Karpas-422 (cell line): ENCODE measurements around the gene GNA12. TPM values are rescaled to one million over a fixed set of nuclear protein-coding genes. Genes with fewer than 3 reads are reported as not detected.

Experiments used
- DNase-seq: peaks from one replicate; pipeline ENCODE4 v3.0.0-alpha.2; 2015
- H2AFZ ChIP-seq: fragments of 200-600 bp; sonication (generic); 2 replicates; pipeline ENCODE4 v1.6.1; 2014; ENCODE audit warnings: antibody characterized with exemption, low read length, mixed read lengths
- H3K27ac ChIP-seq: fragments of 200-600 bp; sonication (generic); 2 replicates; pipeline ENCODE4 v1.5.1; 2014; ENCODE audit warnings: mild to moderate bottlenecking, low read length, moderate library complexity
- H3K27me3 ChIP-seq: fragments of 200-600 bp; sonication (generic); 2 replicates; pipeline ENCODE4 v1.6.1; 2014; ENCODE audit warnings: low read length, mixed read lengths
- H3K36me3 ChIP-seq: fragments of 200-600 bp; sonication (generic); 2 replicates; pipeline ENCODE4 v1.6.1; 2014; ENCODE audit warnings: low read length, mixed read lengths; ENCODE audit not compliant: insufficient read depth
- H3K4me1 ChIP-seq: fragments of 200-600 bp; sonication (generic); 2 replicates; pipeline ENCODE4 v1.6.1; 2014; ENCODE audit warnings: mild to moderate bottlenecking, low read length, mixed read lengths
- H3K4me2 ChIP-seq: fragments of 200-600 bp; sonication (generic); 2 replicates; pipeline ENCODE4 v1.6.1; 2014; ENCODE audit warnings: low read length, low read depth, mild to moderate bottlenecking; ENCODE audit not compliant: poor library complexity, severe bottlenecking
- H3K4me3 ChIP-seq: fragments of 200-600 bp; sonication (generic); 2 replicates; pipeline ENCODE4 v1.5.1; 2014; ENCODE audit warnings: mild to moderate bottlenecking, antibody characterized with exemption, low read length, mixed read lengths
- H3K79me2 ChIP-seq: fragments of 200-600 bp; sonication (generic); 2 replicates; pipeline ENCODE4 v1.6.1; 2014; ENCODE audit warnings: mild to moderate bottlenecking, low read length, mixed read lengths
- H3K9ac ChIP-seq: fragments of 200-600 bp; sonication (generic); 2 replicates; pipeline ENCODE4 v1.6.0; 2014; ENCODE audit warnings: low read length
- H3K9me2 ChIP-seq: fragments of 200-600 bp; sonication (generic), shearing (Covaris generic); replicated peaks from 2 replicates; pipeline ENCODE4 v1.6.0; 2014; ENCODE audit warnings: mild to moderate bottlenecking, low read length, moderate library complexity; ENCODE audit not compliant: insufficient read depth
- H3K9me3 ChIP-seq: fragments of 300-700, 200-600 bp; sonication (generic); 2 replicates; pipeline ENCODE4 v1.6.1; 2014; ENCODE audit warnings: low read length, mixed read lengths
- H4K20me1 ChIP-seq: fragments of 200-600 bp; sonication (generic); 2 replicates; pipeline ENCODE4 v1.6.1; 2014; ENCODE audit warnings: mild to moderate bottlenecking, antibody characterized with exemption, low read length, low read depth; ENCODE audit not compliant: insufficient read depth
- total RNA-seq: library from RNA; depleted of rRNA; stranded (reverse); fragments of >200 nt; shearing (Covaris generic); gene quantifications from 2 replicates; pipeline ENCODE4 v1.2.3, GENCODE V29; 2014; ENCODE audit warnings: low replicate concordance

GNA12 gene
- total RNA-seq, 1 experiment from 2014 or later: 3.1 TPM

DNA sequence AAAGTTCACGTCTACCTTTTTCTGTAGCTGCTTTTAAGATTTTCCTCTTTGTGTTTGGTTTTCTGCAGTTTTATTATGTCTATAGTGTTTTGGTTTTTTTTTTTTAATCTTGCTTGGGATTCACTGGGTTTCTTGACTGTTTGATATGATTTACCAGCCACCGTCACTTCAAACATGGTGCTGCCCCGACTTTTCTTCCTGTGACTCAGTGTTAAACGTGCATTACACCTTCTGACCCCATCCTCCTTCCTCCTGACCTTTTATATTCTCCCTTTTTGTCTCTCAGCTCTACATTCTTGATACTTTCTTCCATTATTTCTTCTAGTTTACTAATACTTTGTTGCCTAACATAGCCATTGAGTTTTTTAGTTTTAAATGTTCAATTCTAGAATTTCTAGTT is 61.5 kb downstream of the GNA12 start:
- Histone ChIP-seq H3K79me2 (no peaks in the 10 kb centered on the region), H3K4me1 (no peaks in the 10 kb centered on the region), H3K9me3 (no peaks in the 10 kb centered on the region), H3K9ac (no peak overlapping the region), H2AFZ (no peak overlapping the region), H3K4me2 (no peak overlapping the region), H4K20me1 (peaks cover 7% of the 10 kb centered on the region; the same call in 1 of the 2 replicates), H3K36me3 (no peaks in the 10 kb centered on the region), H3K27ac (no peak overlapping the region), H3K4me3 (no peak overlapping the region), H3K9me2 (no peaks in the 10 kb centered on the region), H3K27me3 (no peaks in the 10 kb centered on the region)
- no peak for DNase-seq

DNA sequence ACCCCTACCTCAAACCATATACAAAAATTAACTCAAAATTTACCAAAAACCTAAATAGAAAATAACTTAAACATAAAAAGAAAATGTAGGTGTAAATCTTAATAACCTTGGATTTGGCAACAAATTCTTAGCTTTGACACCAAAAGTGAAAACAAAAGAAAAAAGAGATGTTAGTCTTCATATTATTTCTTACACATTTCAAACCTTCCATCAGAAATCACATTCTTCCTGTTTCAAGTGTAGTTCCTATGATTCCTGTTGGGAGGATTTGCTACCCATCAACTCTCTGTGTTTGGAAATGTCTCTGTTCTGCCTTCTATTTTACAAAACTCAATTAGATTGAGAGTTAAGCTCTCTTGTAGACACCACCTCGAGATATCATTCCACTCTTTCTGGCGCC is 62.0 kb downstream of the GNA12 start:
- H3K27me3 ChIP-seq: no peaks in the 10 kb centered on the region
- H3K4me3 ChIP-seq: no peak overlapping the region
- H3K36me3 ChIP-seq: no peaks in the 10 kb centered on the region
- no peak for DNase-seq
- no peak overlapping the region for H3K4me2 ChIP-seq
- H4K20me1 ChIP-seq: peaks cover 7% of the 10 kb centered on the region; the same call in 1 of the 2 replicates
- no peak overlapping the region for H3K27ac ChIP-seq
- H3K9me2 ChIP-seq: no peaks in the 10 kb centered on the region
- H3K4me1 ChIP-seq: no peaks in the 10 kb centered on the region
- no peaks in the 10 kb centered on the region for H3K9me3 ChIP-seq
- no peak overlapping the region for H2AFZ ChIP-seq
- no peak overlapping the region for H3K9ac ChIP-seq
- H3K79me2 ChIP-seq: no peaks in the 10 kb centered on the region

DNA sequence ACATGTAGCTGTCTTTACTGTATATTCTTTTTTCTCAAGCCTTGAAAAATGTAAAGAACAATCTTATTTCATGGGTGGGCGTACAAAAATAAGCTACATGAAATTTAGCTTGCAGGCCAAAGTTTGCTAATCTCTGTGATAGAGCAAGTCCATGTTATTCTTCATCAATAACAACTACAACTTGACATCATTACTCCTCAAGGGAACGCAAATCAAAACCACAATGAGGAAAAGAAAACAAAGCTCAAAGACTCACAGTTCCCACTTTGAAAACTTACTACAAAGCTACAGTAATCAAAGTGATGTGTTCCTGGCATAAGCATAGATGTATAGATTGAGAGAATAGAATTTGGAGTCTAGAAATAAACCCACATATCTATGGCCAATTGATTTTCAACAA is 62.5 kb downstream of the GNA12 start:
- Histone ChIP-seq H3K9ac (no peak overlapping the region), H3K4me2 (no peak overlapping the region), H3K4me1 (no peaks in the 10 kb centered on the region), H3K36me3 (no peaks in the 10 kb centered on the region), H3K27me3 (no peaks in the 10 kb centered on the region), H3K4me3 (no peak overlapping the region), H2AFZ (no peak overlapping the region), H3K79me2 (no peaks in the 10 kb centered on the region), H3K9me2 (no peaks in the 10 kb centered on the region), H3K27ac (no peak overlapping the region), H3K9me3 (no peaks in the 10 kb centered on the region), H4K20me1 (peaks cover 7% of the 10 kb centered on the region; the same call in 1 of the 2 replicates)
- DNase-seq: no peak

DNA sequence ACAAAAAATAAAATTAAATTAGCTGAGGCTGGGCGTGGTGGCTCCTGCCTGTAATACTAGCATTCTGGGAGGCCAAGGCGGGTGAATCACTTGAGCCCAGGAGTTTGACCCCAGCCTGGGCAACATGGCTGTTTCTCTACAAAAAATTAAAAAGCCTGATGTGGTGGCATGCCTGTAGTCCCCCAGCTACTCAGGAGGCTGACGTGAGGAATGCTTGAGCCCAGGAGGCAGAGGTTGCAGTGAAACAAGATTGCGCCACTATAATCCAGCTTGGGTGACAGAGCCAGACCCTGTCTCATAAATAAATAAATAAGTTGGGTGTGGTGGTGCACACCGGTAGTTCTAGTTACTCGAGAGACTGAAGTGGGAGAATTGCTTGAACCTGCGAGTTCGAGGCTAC is 65.1 kb downstream of the GNA12 start:
- H3K4me1 ChIP-seq: no peaks in the 10 kb centered on the region
- H3K27me3 ChIP-seq: no peaks in the 10 kb centered on the region
- H3K4me2 ChIP-seq: no peak overlapping the region
- peaks cover 7% of the 10 kb centered on the region; the same call in 1 of the 2 replicates for H4K20me1 ChIP-seq
- no peak overlapping the region for H3K9ac ChIP-seq
- no peak overlapping the region for H3K4me3 ChIP-seq
- H3K9me2 ChIP-seq: no peaks in the 10 kb centered on the region
- no peak for DNase-seq
- no peak overlapping the region for H2AFZ ChIP-seq
- H3K9me3 ChIP-seq: no peaks in the 10 kb centered on the region
- H3K27ac ChIP-seq: no peak overlapping the region
- no peaks in the 10 kb centered on the region for H3K36me3 ChIP-seq
- H3K79me2 ChIP-seq: no peaks in the 10 kb centered on the region

DNA sequence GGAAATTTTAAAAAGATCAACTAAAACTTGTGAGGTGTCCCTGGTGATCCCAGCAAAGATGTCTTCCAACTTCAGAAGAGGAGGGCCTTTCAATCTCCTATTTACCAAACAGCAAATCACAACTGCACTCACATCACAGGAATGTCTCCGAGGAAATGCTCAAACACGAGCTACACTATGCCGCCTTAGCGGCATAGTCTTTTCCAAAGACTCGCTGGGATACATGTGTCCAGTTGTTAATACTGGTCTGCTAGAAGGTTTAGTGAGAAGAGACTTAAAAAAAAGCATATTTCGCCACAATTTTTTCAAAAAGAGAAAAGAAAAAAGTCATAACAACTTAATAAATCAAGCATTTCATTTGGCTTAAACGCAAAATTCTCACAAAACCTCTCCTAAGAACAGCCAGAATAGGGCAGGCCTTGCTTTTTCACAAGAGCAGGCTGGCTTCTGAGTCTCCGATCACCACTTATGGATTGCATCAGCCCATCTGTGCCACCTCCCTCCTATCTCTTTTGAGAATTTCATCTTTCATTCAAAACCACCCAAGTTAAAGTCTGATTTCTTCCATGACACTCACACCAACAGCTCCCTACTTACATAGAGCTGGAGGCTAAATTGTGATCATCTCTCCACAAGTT is 66.1 kb downstream of the GNA12 start:
- no peak overlapping the region for H3K4me2 ChIP-seq
- H3K4me3 ChIP-seq: no peak overlapping the region
- no peaks in the 10 kb centered on the region for H3K27me3 ChIP-seq
- H3K27ac ChIP-seq: no peak overlapping the region
- no peak overlapping the region for H3K9ac ChIP-seq
- H3K9me2 ChIP-seq: no peaks in the 10 kb centered on the region
- no peaks in the 10 kb centered on the region for H3K4me1 ChIP-seq
- no peak for DNase-seq
- peaks cover 7% of the 10 kb centered on the region; the same call in 1 of the 2 replicates for H4K20me1 ChIP-seq
- no peak overlapping the region for H2AFZ ChIP-seq
- H3K9me3 ChIP-seq: no peaks in the 10 kb centered on the region
- no peaks in the 10 kb centered on the region for H3K36me3 ChIP-seq
- no peaks in the 10 kb centered on the region for H3K79me2 ChIP-seq

DNA sequence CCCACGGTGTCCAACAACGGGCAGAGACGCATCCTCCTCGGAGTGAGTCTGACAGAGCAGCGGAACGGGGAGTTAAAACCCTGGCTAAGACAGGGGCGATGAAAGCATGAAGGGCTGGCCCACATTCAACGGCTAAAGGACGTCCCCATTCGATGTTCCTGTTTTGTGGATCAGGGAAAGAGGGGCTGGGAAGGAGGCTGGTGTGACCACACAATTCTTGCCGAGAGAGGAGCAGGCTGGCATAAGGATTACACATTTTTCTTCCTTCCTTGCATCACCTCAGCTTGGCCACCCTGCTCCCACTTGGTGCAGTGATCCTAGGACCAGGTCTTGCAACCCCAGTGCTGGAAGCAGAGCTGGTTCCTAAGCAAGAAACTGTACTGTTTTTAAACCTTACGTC is 67.7 kb downstream of the GNA12 start:
- no peak overlapping the region for H3K27ac ChIP-seq
- peaks cover under 1% of the 10 kb centered on the region; the same call in 1 of the 2 replicates for H4K20me1 ChIP-seq
- H3K4me1 ChIP-seq: peaks cover 5% of the 10 kb centered on the region; the same call in 1 of the 2 replicates
- H3K4me3 ChIP-seq: no peak overlapping the region
- H3K9me3 ChIP-seq: no peaks in the 10 kb centered on the region
- H3K9ac ChIP-seq: no peak overlapping the region
- H3K9me2 ChIP-seq: no peaks in the 10 kb centered on the region
- no peaks in the 10 kb centered on the region for H3K79me2 ChIP-seq
- no peak overlapping the region for H2AFZ ChIP-seq
- H3K27me3 ChIP-seq: no peaks in the 10 kb centered on the region
- no peaks in the 10 kb centered on the region for H3K36me3 ChIP-seq
- H3K4me2 ChIP-seq: no peak overlapping the region
- DNase-seq: no peak

DNA sequence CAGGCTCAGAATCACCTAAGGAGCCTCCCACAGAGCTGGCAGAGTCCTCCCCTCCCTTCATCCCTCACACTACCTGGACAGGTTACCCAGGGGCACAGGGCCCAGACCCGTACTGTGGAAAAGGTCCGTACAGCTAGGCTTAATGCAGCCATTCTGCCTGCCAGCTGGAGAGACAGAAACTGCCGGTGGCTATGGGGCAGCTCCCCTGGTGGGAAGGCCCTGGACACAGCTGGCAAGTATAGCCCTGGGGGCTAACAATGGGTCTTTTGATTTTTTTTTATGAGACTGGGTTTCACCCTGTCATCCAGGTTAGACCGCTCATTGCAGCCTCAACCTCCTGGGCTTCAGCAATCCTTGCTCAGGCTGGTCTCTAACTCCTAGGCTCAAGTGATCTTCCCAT is 68.3 kb downstream of the GNA12 start:
- Histone ChIP-seq H3K4me3 (no peak overlapping the region), H3K79me2 (no peaks in the 10 kb centered on the region), H3K4me2 (no peak overlapping the region), H2AFZ (no peak overlapping the region), H3K9ac (no peak overlapping the region), H3K9me3 (no peaks in the 10 kb centered on the region), H3K9me2 (no peaks in the 10 kb centered on the region), H3K36me3 (no peaks in the 10 kb centered on the region), H3K4me1 (peaks cover 5% of the 10 kb centered on the region; the same call in 1 of the 2 replicates), H4K20me1 (no peaks in the 10 kb centered on the region), H3K27ac (no peak overlapping the region), H3K27me3 (no peaks in the 10 kb centered on the region)
- no peak for DNase-seq

DNA sequence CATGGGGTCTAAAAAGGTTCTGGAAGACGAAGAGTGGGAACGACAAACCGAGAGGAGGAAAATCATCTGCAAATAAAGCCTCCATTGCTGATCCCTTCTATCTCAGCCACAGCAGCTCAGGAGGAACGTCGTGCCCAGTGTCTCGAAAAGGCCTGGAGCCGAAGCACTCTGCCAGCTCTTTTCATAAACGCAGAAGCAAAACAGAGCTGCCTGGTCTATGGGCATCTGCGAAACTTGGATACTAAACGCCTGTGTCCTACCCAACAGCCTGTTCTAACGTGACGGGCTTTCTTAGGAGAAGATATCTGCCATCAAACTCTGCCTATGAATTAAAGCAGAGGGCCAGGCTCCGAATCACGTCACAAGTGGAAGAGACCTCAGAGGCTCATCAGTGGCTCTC is 68.7 kb downstream of the GNA12 start:
- H3K79me2 ChIP-seq: no peaks in the 10 kb centered on the region
- H3K36me3 ChIP-seq: no peaks in the 10 kb centered on the region
- no peak overlapping the region for H3K4me3 ChIP-seq
- no peak overlapping the region for H3K27ac ChIP-seq
- no peak overlapping the region for H3K4me2 ChIP-seq
- H3K27me3 ChIP-seq: no peaks in the 10 kb centered on the region
- peaks cover 5% of the 10 kb centered on the region; the same call in 1 of the 2 replicates for H3K4me1 ChIP-seq
- no peak overlapping the region for H2AFZ ChIP-seq
- no peak overlapping the region for H3K9ac ChIP-seq
- DNase-seq: no peak
- H4K20me1 ChIP-seq: no peaks in the 10 kb centered on the region
- no peaks in the 10 kb centered on the region for H3K9me3 ChIP-seq
- H3K9me2 ChIP-seq: no peaks in the 10 kb centered on the region
